ENCODE data around the gene TBC1D5.
"Not testable (repeated sequence)": the region's sequence is repeated elsewhere in the genome, so short reads cannot be mapped to it uniquely, and the experiment has no call there.

The TBC1D5 gene

DNA sequence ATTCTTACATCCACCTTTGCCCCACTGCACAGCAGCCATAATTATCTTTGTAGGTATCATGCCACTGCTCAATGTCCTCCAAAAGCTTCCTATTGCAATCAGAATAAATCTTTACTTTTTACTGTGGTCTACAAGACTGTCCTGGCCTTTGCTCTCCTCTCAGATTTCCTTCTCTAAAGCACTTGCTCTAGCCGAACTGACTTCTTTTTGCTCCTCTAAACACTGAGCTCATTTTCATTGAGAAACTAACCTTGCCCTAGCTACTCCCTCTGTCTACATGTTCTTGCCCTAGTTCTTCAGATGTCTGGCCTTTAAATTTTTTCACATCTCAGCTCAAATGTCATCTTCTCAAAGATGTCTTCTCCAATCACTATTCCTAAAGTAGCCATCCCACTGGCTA, 342.8 kb downstream of the TBC1D5 start:
- in situ Hi-C loops (cut with HindIII; ENCODE audit: low pct_ligation_motif_present, low sequenced_read_pairs) = no loop called here
- TF ChIP-seq, protein P1, sequence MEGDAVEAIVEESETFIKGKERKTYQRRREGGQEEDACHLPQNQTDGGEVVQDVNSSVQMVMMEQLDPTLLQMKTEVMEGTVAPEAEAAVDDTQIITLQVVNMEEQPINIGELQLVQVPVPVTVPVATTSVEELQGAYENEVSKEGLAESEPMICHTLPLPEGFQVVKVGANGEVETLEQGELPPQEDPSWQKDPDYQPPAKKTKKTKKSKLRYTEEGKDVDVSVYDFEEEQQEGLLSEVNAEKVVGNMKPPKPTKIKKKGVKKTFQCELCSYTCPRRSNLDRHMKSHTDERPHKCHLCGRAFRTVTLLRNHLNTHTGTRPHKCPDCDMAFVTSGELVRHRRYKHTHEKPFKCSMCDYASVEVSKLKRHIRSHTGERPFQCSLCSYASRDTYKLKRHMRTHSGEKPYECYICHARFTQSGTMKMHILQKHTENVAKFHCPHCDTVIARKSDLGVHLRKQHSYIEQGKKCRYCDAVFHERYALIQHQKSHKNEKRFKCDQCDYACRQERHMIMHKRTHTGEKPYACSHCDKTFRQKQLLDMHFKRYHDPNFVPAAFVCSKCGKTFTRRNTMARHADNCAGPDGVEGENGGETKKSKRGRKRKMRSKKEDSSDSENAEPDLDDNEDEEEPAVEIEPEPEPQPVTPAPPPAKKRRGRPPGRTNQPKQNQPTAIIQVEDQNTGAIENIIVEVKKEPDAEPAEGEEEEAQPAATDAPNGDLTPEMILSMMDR (IDR thresholded peaks at IDR 0.05; ENCODE audit: low read depth, low read length, missing control alignments) = no peak

DNA sequence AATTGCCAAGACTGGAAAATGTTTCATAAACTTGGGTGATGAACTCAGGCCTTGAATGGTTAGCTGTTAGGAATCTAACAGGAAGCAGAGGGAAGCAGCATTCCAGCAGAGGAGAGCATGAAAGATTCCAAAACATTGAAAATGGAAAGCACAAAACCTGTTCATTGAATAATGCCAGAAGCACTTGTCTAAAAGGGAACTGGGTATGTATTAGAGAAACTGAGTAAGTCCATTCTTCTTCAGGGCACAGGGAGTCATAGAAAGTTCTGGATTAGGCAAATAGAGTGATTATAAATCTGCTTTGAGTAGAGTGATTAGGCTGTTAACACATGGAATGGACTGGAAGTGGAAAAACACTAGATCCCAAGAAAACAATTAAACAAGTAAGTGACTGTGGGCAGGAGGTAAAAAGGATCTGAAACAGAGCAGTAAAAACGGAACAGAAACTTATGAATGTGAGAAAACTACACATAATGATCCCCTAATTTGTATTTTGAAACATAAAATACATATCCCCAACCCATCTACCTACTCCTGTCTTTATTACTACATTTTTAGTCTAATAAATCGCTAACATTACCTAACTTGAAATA, 343.4 kb downstream of the TBC1D5 start:
- no peak overlapping the region for H3K27ac ChIP-seq
- H3K4me3 ChIP-seq (ENCODE audit: low read depth, low read length) = no peak overlapping the region
- in situ Hi-C loops (cut with HindIII; ENCODE audit: low pct_ligation_motif_present, low sequenced_read_pairs) = no loop called here
- no peaks in the 10 kb centered on the region for H3K36me3 ChIP-seq (replicated peaks)
- TF ChIP-seq, protein P1 (IDR thresholded peaks at IDR 0.05; ENCODE audit: low read depth, low read length, missing control alignments) = no peak
- no peaks in the 10 kb centered on the region for H3K27me3 ChIP-seq (replicated peaks)
- no peak for DNase-seq

More for the DNA sequence above, 342.8 kb downstream of the TBC1D5 start:
- Histone ChIP-seq H3K4me3 (ENCODE audit: low read depth, low read length) (no peak overlapping the region), H3K27me3 (replicated peaks) (no peaks in the 10 kb centered on the region), H3K27ac (no peak overlapping the region), H3K36me3 (replicated peaks) (no peaks in the 10 kb centered on the region)
- no peak for DNase-seq

DNA sequence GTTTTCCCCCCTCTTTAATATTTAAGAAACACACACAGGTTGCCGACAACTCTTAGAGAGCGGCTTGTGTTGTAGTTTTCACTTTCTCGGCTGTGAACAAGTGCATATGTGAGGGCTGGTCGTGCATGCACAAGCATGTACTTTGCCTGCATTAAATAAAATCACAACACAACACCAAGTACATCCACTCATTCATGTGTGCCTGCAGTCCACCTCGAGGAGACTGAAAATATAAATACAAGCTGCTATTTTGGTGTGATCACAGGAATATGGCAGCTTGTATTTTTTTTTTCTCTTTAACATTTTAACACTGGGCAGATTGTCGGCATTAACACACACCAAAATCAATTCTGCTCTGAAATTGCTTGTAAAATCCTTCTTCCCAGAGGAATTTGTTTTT, 346.4 kb downstream of the TBC1D5 start:
- no peak for DNase-seq
- Histone ChIP-seq H3K27me3 (replicated peaks) (no peaks in the 10 kb centered on the region), H3K27ac (no peak overlapping the region), H3K36me3 (replicated peaks) (no peaks in the 10 kb centered on the region), H3K4me3 (ENCODE audit: low read depth, low read length) (no peak overlapping the region)
- TF ChIP-seq, protein P1 (IDR thresholded peaks at IDR 0.05; ENCODE audit: low read depth, low read length, missing control alignments) = no peak
- in situ Hi-C loops (cut with HindIII; ENCODE audit: low pct_ligation_motif_present, low sequenced_read_pairs) = no loop called here

DNA sequence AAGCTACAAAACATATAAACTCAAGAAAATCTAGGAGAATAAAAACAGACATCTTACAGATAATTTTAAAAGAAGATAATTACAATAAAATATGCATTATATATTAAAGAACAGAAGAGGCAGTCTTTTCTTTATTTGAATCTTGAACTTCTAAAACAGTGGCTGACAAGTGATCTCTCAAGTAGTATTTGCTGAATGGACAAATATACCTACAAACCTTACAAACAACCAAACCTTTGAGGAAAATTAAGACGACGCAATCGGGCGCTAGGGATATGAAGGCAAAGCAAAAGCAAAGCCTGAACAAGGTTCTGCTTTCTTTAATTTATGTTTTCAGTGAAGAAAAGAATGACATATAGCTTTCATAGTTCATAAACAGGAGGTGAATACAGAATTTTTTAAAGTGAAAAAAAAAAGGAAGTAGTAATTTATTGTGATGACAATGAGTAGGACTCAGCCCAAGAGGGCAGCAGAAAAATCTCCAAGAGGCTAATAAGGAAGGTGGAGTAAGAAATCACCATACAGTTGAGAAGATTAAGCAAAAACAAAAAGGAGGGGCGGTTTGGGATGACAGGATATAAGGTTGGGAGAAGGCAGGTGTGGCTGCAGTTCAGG, 347.8 kb downstream of the TBC1D5 start:
- H3K36me3 ChIP-seq (replicated peaks) = no peaks in the 10 kb centered on the region
- no peak overlapping the region for H3K27ac ChIP-seq

DNA sequence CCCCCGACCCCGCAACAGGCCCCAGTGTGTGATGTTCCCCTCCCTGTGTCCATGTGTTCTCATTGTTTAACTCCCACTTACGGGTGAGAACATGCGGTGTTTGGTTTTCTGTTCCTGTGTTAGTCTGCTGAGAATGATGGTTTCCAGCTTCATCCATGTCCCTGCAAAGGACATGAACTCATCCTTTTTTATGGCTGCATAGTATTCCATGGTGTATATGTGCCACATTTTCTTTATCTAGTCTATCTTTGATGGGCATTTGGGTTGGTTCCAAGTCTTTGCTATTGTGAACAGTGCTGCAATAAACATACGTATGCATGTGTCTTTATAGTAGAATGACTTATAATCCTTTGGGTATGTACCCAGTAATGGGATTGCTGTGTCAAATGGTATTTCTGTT, 349.9 kb downstream of the TBC1D5 start:
- H3K27me3 ChIP-seq (replicated peaks); H3K27ac ChIP-seq; DNase-seq; in situ Hi-C loops (cut with HindIII; ENCODE audit: low pct_ligation_motif_present, low sequenced_read_pairs); H3K36me3 ChIP-seq (replicated peaks); H3K4me3 ChIP-seq (ENCODE audit: low read depth, low read length): not testable (repeated sequence)

More for the DNA sequence above, 347.8 kb downstream of the TBC1D5 start:
- H3K27me3 ChIP-seq (replicated peaks) = no peaks in the 10 kb centered on the region
- H3K4me3 ChIP-seq (ENCODE audit: low read depth, low read length) = no peak overlapping the region
- no peak for DNase-seq
- TF ChIP-seq, protein P1 (IDR thresholded peaks at IDR 0.05; ENCODE audit: low read depth, low read length, missing control alignments) = no peak
- in situ Hi-C loops (cut with HindIII; ENCODE audit: low pct_ligation_motif_present, low sequenced_read_pairs) = no loop called here

DNA sequence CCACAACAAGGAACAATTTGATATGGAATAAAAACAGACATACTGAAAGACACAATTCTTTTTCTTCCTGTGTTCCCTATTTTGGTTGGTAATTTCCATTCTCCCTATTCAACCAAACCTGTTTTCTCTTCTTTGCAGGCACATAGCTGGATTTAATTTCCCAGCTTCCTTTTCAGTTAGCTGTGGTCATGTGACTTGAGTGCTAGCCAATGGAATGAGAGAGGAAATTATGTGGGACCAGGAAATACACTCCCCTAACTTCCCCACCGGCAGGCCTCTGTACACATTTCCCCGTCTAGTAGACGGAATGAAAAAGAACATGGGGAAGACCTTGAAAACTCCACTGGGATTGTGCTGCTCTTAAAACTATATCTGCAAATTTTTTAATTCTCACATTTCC, 351.6 kb downstream of the TBC1D5 start:
- TF ChIP-seq, protein P1 (IDR thresholded peaks at IDR 0.05; ENCODE audit: low read depth, low read length, missing control alignments) = no peak
- DNase-seq = no peak
- Histone ChIP-seq H3K27ac (no peak overlapping the region), H3K36me3 (replicated peaks) (no peaks in the 10 kb centered on the region), H3K27me3 (replicated peaks) (no peaks in the 10 kb centered on the region), H3K4me3 (ENCODE audit: low read depth, low read length) (no peak overlapping the region)
- in situ Hi-C loops (cut with HindIII; ENCODE audit: low pct_ligation_motif_present, low sequenced_read_pairs) = no loop called here
